ENCODE data around the gene LLPH. TPM values are rescaled to one million over a fixed set of nuclear protein-coding genes. Genes with fewer than 3 reads are reported as not detected.

The LLPH gene
- polyA plus RNA-seq, 1 experiment: 25.7 TPM

DNA sequence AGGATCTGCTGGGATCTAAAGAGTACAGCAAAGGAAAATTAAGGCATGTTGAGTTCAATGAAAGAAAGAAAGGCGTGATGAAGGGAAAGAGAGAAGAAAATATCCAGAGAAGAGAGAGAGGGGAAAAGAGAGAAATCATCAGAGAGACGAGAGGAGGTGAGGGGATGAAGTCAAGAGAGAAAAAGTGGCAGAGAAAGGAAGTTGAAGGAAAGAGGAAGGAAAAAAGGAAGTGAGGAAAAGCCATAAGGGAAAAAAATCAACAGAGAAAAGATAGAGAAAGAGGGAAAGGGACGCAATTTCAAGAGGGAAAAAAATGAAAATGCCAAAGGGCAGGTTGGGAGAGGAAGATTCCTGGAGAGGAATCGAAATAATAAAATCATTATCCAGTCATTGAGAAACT, 40.4 kb downstream of the LLPH start:
- H3K27me3 ChIP-seq (ENCODE audit: control insufficient read depth, insufficient read depth, low read length): no peaks in the 10 kb centered on the region
- TF ChIP-seq, protein P1, sequence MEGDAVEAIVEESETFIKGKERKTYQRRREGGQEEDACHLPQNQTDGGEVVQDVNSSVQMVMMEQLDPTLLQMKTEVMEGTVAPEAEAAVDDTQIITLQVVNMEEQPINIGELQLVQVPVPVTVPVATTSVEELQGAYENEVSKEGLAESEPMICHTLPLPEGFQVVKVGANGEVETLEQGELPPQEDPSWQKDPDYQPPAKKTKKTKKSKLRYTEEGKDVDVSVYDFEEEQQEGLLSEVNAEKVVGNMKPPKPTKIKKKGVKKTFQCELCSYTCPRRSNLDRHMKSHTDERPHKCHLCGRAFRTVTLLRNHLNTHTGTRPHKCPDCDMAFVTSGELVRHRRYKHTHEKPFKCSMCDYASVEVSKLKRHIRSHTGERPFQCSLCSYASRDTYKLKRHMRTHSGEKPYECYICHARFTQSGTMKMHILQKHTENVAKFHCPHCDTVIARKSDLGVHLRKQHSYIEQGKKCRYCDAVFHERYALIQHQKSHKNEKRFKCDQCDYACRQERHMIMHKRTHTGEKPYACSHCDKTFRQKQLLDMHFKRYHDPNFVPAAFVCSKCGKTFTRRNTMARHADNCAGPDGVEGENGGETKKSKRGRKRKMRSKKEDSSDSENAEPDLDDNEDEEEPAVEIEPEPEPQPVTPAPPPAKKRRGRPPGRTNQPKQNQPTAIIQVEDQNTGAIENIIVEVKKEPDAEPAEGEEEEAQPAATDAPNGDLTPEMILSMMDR (IDR thresholded peaks at IDR 0.05; ENCODE audit: low read depth, low read length): no peak
- no peak overlapping the region for H3K27ac ChIP-seq (ENCODE audit: low read depth, low read length)
- POLR2A ChIA-PET: no interaction called here
- CTCF ChIA-PET: interaction anchor here (1.1 to 4.1 kb wide), 2 partner anchors 196 to 534 kb away, joined by 3 to 19 read pairs; no protein-coding TSS in a partner anchor
- H3K4me3 ChIP-seq (ENCODE audit: low read depth, low read length): no peak overlapping the region
- no peaks in the 10 kb centered on the region for H3K9me3 ChIP-seq (ENCODE audit: control insufficient read depth, insufficient read depth, low read length)
- DNase-seq (ENCODE audit: low read depth, low spot score): no peak

DNA sequence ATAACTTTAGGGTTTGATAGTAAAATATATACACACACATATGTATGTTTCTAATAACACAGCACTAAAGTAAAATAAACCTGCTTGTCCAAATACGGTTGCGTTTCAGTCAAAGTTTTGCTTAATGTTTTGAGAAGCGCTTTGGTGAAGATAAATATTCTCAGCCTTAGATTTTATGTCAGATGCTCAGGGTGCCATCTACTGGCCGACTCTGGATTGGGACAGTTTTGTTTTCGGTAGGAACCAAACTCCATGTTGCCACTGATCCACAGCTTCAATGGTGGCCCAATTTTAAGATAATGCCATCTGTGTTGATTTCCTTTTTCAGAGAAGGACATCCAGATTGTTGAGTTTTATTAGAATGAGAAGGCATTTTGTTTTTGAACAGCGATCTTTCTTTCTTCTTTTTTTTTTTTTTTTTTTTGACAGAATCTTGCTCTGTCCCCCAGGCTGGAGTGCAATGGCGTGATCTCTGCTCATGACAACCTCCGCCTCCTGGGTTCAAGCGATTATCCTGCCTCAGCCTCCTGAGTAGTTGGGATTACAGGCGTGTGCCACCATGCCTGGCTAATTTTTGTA, 43.1 kb downstream of the LLPH start:
- POLR2A ChIA-PET: no interaction called here
- DNase-seq (ENCODE audit: low read depth, low spot score): peak; percentile 67
- H3K9me3 ChIP-seq (ENCODE audit: control insufficient read depth, insufficient read depth, low read length): no peaks in the 10 kb centered on the region
- TF ChIP-seq, protein P1 (IDR thresholded peaks at IDR 0.05; ENCODE audit: low read depth, low read length): peak; percentile 85
- CTCF ChIA-PET: interaction anchor here (0.7 to 4.1 kb wide), 15 partner anchors 10 to 799 kb away, joined by 3 to 19 read pairs (median 5); no protein-coding TSS in a partner anchor
- no peak overlapping the region for H3K4me3 ChIP-seq (ENCODE audit: low read depth, low read length)
- no peaks in the 10 kb centered on the region for H3K27me3 ChIP-seq (ENCODE audit: control insufficient read depth, insufficient read depth, low read length)
- no peak overlapping the region for H3K27ac ChIP-seq (ENCODE audit: low read depth, low read length)

- DNase-seq (ENCODE audit: low read depth, low spot score): no peak
- no peaks in the 10 kb centered on the region for H3K27me3 ChIP-seq (ENCODE audit: control insufficient read depth, insufficient read depth, low read length)
- TF ChIP-seq, protein P1 (IDR thresholded peaks at IDR 0.05; ENCODE audit: low read depth, low read length): no peak
- H3K9me3 ChIP-seq (ENCODE audit: control insufficient read depth, insufficient read depth, low read length): no peaks in the 10 kb centered on the region
- H3K4me3 ChIP-seq (ENCODE audit: low read depth, low read length): no peak overlapping the region
- ChIA-PET POLR2A (no interaction called here), CTCF (interaction anchor here (0.6 to 1.2 kb wide), 2 partner anchors 197 to 529 kb away, joined by 3 read pairs; no protein-coding TSS in a partner anchor)
- no peak overlapping the region for H3K27ac ChIP-seq (ENCODE audit: low read depth, low read length)
These were observed 44.6 kb downstream of the LLPH start for GRCh38 chr12:66085998-66086397.

GRCh38 chr12:66085213-66085612, 45.3 kb downstream of the LLPH start:
- ChIA-PET POLR2A (no interaction called here), CTCF (interaction anchor here (0.7 to 1.2 kb wide), 2 partner anchors 342 to 529 kb away, joined by 3 read pairs; no protein-coding TSS in a partner anchor)

GRCh38 chr12:66083766-66084165, 46.8 kb downstream of the LLPH start:
- H3K9me3 ChIP-seq (ENCODE audit: control insufficient read depth, insufficient read depth, low read length): no peaks in the 10 kb centered on the region
- ChIA-PET POLR2A (no interaction called here), CTCF (interaction anchor here (0.7 to 1.0 kb wide), 2 partner anchors 112 to 619 kb away, joined by 3 read pairs; no protein-coding TSS in a partner anchor)
- H3K27me3 ChIP-seq (ENCODE audit: control insufficient read depth, insufficient read depth, low read length): no peaks in the 10 kb centered on the region
- H3K27ac ChIP-seq (ENCODE audit: low read depth, low read length): no peak overlapping the region
- no peak overlapping the region for H3K4me3 ChIP-seq (ENCODE audit: low read depth, low read length)
- TF ChIP-seq, protein P1 (IDR thresholded peaks at IDR 0.05; ENCODE audit: low read depth, low read length): no peak
- no peak for DNase-seq (ENCODE audit: low read depth, low spot score)

More at GRCh38 chr12:66085213-66085612, 45.3 kb downstream of the LLPH start:
- H3K27ac ChIP-seq (ENCODE audit: low read depth, low read length): no peak overlapping the region
- DNase-seq (ENCODE audit: low read depth, low spot score): no peak
- no peaks in the 10 kb centered on the region for H3K27me3 ChIP-seq (ENCODE audit: control insufficient read depth, insufficient read depth, low read length)
- TF ChIP-seq, protein P1 (IDR thresholded peaks at IDR 0.05; ENCODE audit: low read depth, low read length): no peak
- no peak overlapping the region for H3K4me3 ChIP-seq (ENCODE audit: low read depth, low read length)
- no peaks in the 10 kb centered on the region for H3K9me3 ChIP-seq (ENCODE audit: control insufficient read depth, insufficient read depth, low read length)

All from AG04450 (cell line).